Neural cell (in vitro differentiated cells): ENCODE measurements around the gene CPXM2. TPM values are rescaled to one million over a fixed set of nuclear protein-coding genes. Genes with fewer than 3 reads are reported as not detected.

Experiments used
- H2AFZ ChIP-seq: fragments of 200-600, 300-800 bp; sonication (generic), shearing (Covaris generic); 2 replicates; pipeline ENCODE4 v1.6.0; 2014; ENCODE audit warnings: low read depth, mild to moderate bottlenecking, antibody characterized with exemption, low read length, moderate library complexity
- H3F3A ChIP-seq: fragments of 200-600 bp; shearing (Covaris generic); 2 replicates; pipeline ENCODE4 v1.6.1; 2016; ENCODE audit warnings: mild to moderate bottlenecking, moderate library complexity, mixed read lengths, antibody characterized with exemption, low read length; ENCODE audit not compliant: insufficient read depth, poor library complexity, severe bottlenecking
- H3K27ac ChIP-seq: fragments of 200-600, 300-800 bp; sonication (generic), shearing (Covaris generic); 2 replicates; pipeline ENCODE4 v1.5.1; 2014; ENCODE audit warnings: mild to moderate bottlenecking, low read length, moderate library complexity
- H3K27me3 ChIP-seq: fragments of 300-800, 200-600 bp; sonication (generic), shearing (Covaris generic); 2 replicates; pipeline ENCODE4 v1.6.0; 2014; ENCODE audit warnings: mild to moderate bottlenecking, low read depth, low read length, moderate library complexity; ENCODE audit not compliant: insufficient read depth
- H3K36me3 ChIP-seq: fragments of 300-800, 200-600 bp; sonication (generic), shearing (Covaris generic); 2 replicates; pipeline ENCODE4 v1.5.1; 2014; ENCODE audit warnings: mild to moderate bottlenecking, antibody characterized with exemption, low read length, moderate library complexity; ENCODE audit not compliant: insufficient read depth
- H3K4me2 ChIP-seq: fragments of 300-800, 200-600 bp; sonication (generic), shearing (Covaris generic); 2 replicates; pipeline ENCODE4 v1.6.0; 2014; ENCODE audit warnings: mild to moderate bottlenecking, low read length
- H3K4me3 ChIP-seq: fragments of 300-800, 200-600 bp; sonication (generic), shearing (Covaris generic); 2 replicates; pipeline ENCODE4 v1.5.1; 2014; ENCODE audit warnings: mild to moderate bottlenecking, low read length, moderate library complexity
- H3K79me2 ChIP-seq: fragments of 200-600 bp; shearing (Covaris generic); replicated peaks from 2 replicates; pipeline ENCODE4 v1.6.0; 2014; ENCODE audit warnings: mild to moderate bottlenecking, low read length, moderate library complexity; ENCODE audit not compliant: insufficient read depth
- H3K9ac ChIP-seq: fragments of 300-800, 200-600 bp; sonication (generic), shearing (Covaris generic); 2 replicates; pipeline ENCODE4 v1.6.1; 2016; ENCODE audit warnings: mild to moderate bottlenecking, low read length, mixed read lengths
- H3K9me2 ChIP-seq: fragments of 200-600 bp; shearing (Covaris generic); 2 replicates; pipeline ENCODE4 v1.6.1; 2016; ENCODE audit warnings: mild to moderate bottlenecking, low read length, mixed read lengths; ENCODE audit not compliant: insufficient read depth
- H3K9me3 ChIP-seq: fragments of 200-600, 300-800 bp; sonication (generic), shearing (Covaris generic); 2 replicates; pipeline ENCODE4 v1.6.1; 2016; ENCODE audit warnings: mild to moderate bottlenecking, mixed run types, low read length, moderate library complexity, mixed read lengths
- H4K20me1 ChIP-seq: fragments of 200-600 bp; shearing (Covaris generic); 2 replicates; pipeline ENCODE4 v1.6.1; 2016; ENCODE audit warnings: mild to moderate bottlenecking, mixed run types; ENCODE audit not compliant: insufficient read depth
- CTCF ChIP-seq: fragments of 450-650 bp; IDR thresholded peaks from 2 replicates; pipeline ENCODE4 v1.5.1; 2014; ENCODE audit warnings: antibody characterized with exemption, mild to moderate bottlenecking, moderate library complexity; ENCODE audit not compliant: poor library complexity, severe bottlenecking
- EP300 ChIP-seq: fragments of 450-650 bp; conservative IDR thresholded peaks from 2 replicates; pipeline ENCODE4 v1.6.1; 2014; ENCODE audit warnings: antibody characterized with exemption, mild to moderate bottlenecking, moderate library complexity; ENCODE audit not compliant: poor library complexity, severe bottlenecking
- EZH2 ChIP-seq: fragments of 200-600, 300-800 bp; shearing (Covaris generic), sonication (generic); IDR thresholded peaks from 2 replicates; pipeline ENCODE4 v1.6.1; 2014; ENCODE audit warnings: antibody characterized with exemption, low read length, borderline replicate concordance, mild to moderate bottlenecking; ENCODE audit not compliant: insufficient read depth, poor library complexity, severe bottlenecking
- MXI1 ChIP-seq: fragments of 450-650 bp; conservative IDR thresholded peaks from 2 replicates; pipeline ENCODE4 v1.6.1; 2014; ENCODE audit warnings: antibody characterized with exemption, mild to moderate bottlenecking; ENCODE audit not compliant: poor library complexity, severe bottlenecking
- POLR2AphosphoS5 ChIP-seq: IDR thresholded peaks from 2 replicates; pipeline ENCODE4 v1.6.1; 2012
- RAD21 ChIP-seq: fragments of 450-650 bp; conservative IDR thresholded peaks from 2 replicates; pipeline ENCODE4 v1.6.1; 2014; ENCODE audit warnings: antibody characterized with exemption, mild to moderate bottlenecking, moderate library complexity
- REST ChIP-seq: IDR thresholded peaks from 2 replicates; pipeline ENCODE4 v1.6.1; 2012; ENCODE audit warnings: borderline replicate concordance
- SMC3 ChIP-seq: fragments of 450-650 bp; conservative IDR thresholded peaks from 2 replicates; pipeline ENCODE4 v1.6.1; 2014; ENCODE audit warnings: antibody characterized with exemption, mild to moderate bottlenecking, moderate library complexity; ENCODE audit not compliant: poor library complexity
- TAF1 ChIP-seq: IDR thresholded peaks from 2 replicates; pipeline ENCODE4 v1.6.1; 2012; ENCODE audit warnings: low read depth
- polyA plus RNA-seq: library from polyadenylated mRNA; depleted of rRNA; stranded (reverse); fragments of >200 nt; gene quantifications from 2 replicates; pipeline ENCODE4 v1.2.3, GENCODE V29; 2014

The CPXM2 gene
- polyA plus RNA-seq, 1 donor from 2014 or later = not detected

- H3K27me3 ChIP-seq = no peaks in the 10 kb centered on the region
- H3F3A ChIP-seq = no peaks in the 10 kb centered on the region
- no peaks in the 10 kb centered on the region for H3K36me3 ChIP-seq
- TF ChIP-seq CTCF (no peak), EP300 (peak; percentile 49), MXI1 (no peak), POLR2AphosphoS5 (no peak)
- no peak overlapping the region for H3K4me2 ChIP-seq
- no peak overlapping the region for H2AFZ ChIP-seq
- no peaks in the 10 kb centered on the region for H3K9me2 ChIP-seq
- no peak overlapping the region for H3K4me3 ChIP-seq
- H3K9me3 ChIP-seq = no peaks in the 10 kb centered on the region
- peak overlapping the region; percentile 68 for H3K27ac ChIP-seq
- no peak overlapping the region for H3K9ac ChIP-seq
- no peaks in the 10 kb centered on the region for H4K20me1 ChIP-seq
- no peaks in the 10 kb centered on the region for H3K79me2 ChIP-seq
These were observed 17.8 kb upstream of the CPXM2 start for GRCh38 chr10:123909426-123909825.

- H3K4me3 ChIP-seq = no peak overlapping the region
- no peaks in the 10 kb centered on the region for H3K36me3 ChIP-seq
- no peak overlapping the region for H3K9ac ChIP-seq
- H3K27me3 ChIP-seq = no peaks in the 10 kb centered on the region
- TF ChIP-seq REST (no peak), EZH2 (no peak), POLR2AphosphoS5 (no peak), SMC3 (no peak), CTCF (no peak), MXI1 (no peak), RAD21 (no peak), EP300 (no peak), TAF1 (no peak)
- no peaks in the 10 kb centered on the region for H3K9me2 ChIP-seq
- H3K79me2 ChIP-seq = no peaks in the 10 kb centered on the region
- H3F3A ChIP-seq = no peaks in the 10 kb centered on the region
- H4K20me1 ChIP-seq = no peaks in the 10 kb centered on the region
- H2AFZ ChIP-seq = no peak overlapping the region
- H3K9me3 ChIP-seq = no peaks in the 10 kb centered on the region
- H3K4me2 ChIP-seq = no peak overlapping the region
- H3K27ac ChIP-seq = no peak overlapping the region
These were observed 16.8 kb upstream of the CPXM2 start for GRCh38 chr10:123908379-123908778.
